MV-4-11 (cell line): ENCODE results near the gene CHN2.
A peak's percentile ranks its signal among the peaks of the same experiment; 100 is the strongest.

ENCODE experiments used
- DNase-seq: peaks from one replicate; lab custom pipeline; 2025; lab: John Stamatoyannopoulos, UW

The CHN2 gene

DNA sequence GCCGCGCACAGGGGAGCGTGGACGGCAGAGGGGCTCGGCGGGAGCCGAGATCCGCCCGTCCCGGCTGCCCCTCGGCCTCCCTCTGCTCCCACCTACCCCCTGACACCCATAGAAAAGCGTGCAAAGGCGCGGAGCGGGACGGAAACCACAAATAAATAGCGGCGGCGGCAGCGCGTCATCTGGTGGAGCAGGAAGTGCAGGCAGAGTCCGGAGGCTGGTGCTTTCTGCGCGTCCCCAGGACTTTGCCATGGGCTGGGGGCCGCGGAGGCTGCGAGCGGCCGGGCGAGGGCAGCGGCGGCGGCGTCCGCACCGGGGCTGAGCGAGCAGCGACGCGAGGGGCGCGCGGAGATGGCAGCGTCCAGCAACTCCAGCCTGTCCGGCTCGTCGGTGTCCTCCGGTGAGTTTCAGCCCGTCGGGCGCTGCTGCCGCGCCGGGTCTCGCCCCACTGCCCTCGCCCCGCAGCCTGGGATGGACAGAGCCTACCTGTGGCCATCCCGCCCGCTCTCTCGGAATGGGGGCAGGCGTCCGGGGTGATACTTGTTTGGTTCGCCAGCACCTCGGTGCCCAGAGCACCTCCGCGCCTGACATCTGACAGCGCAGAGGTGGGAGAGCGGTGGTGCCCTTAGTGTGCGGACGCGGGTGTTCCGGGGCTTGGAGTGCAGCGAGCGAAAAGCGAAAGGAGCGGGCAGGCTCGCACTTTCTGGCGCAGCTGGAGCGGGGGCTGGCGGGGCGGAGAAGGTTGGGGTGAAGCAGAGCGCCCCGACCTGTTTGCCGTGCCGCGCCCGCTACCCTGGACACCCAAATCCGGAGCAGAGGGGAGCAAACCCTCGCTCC, at the start of gene CHN2:
Gene CHN2 (plus strand): TSS at position 182 of the 834 bp plus-strand sequence.
- no peak for DNase-seq

GRCh38 chr7:29145553-29146056, 49.0 kb upstream of the CHN2 start:
- DNase-seq, result no peak

- peak; percentile 16 for DNase-seq
Observed at GRCh38 chr7:29146057-29146706, 48.4 kb upstream of the CHN2 start, which contains the start of gene CPVL. Gene CPVL, minus strand, starts transcription at chr7:29146537. Its CDS starts 25,476 bp downstream, at chr7:29121061.

DNA sequence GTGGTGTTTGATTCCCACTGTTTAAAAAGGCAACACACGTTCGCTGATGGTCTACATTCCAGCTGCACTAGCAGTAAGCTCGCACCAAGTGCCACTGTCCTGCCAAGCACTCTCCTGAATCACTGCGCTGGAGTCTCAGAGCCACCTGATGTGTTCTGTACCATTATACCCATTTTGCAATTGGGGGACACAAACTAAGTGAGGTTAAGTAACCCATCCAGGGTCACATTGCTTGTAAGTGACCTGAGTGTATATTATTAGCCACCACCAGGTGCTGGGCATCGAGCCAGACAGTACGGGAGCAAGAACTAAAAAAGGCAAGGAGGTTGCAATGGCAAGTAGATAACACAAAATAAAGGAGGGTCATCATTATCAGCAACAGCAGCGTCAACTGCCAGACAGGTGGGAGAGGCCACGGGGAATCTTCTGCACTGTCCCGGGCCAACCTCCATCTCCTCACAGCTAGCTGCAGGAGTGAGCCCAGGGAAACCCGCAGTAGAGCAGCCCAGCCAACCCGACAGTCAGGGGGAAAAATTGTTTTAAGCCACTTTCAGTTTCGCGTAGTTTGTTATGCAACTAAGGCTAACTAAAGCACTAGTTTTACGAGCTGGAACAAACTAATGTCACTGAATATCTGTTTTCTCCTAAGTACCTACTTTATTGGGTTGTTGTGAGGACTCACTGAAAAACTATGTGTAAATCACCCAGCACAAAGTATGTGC, 47.5 kb upstream of the CHN2 start:
- DNase-seq, result peak; percentile 41

- no peak for DNase-seq
Observed at GRCh38 chr7:29147821-29148220, 46.8 kb upstream of the CHN2 start.

DNA sequence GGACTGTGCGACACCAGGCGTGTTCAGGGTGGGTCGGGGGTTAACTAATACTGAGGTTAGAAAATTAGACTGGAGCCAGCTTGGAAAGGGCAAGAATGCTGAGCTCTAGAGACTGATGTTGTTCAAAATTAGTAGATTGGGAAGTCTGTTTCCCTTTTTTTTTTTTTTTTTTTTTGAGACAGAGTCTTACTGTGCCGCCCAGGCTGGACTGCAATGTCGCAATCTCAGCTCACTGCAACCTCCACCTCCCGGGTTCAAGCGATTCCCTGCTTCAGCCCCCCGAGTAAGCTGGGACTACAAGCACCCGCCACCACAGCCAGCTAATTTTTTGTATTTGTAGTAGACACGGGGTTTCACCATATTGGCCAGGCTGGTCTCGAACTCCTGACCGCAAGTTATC, 45.5 kb upstream of the CHN2 start:
- no peak for DNase-seq

DNA sequence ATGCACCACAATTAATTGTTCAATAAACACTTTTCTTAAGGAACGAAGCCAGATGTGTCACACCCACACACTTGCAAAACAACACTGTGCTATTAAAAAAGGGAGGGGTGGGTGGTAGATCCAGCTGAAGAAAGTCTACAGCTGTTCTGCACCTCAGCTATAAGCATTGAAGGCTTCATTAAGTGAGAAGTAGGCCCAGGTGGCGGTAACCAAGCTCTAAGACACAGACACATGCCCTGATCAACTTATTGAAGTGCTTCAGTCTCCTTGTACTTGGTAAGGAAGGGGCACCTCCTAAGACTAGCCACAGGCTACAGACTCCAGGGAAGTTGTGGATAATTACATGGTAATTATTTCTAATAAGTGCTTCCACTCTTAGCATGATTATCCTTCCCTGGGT, 43.7 kb upstream of the CHN2 start:
- no peak for DNase-seq

DNA sequence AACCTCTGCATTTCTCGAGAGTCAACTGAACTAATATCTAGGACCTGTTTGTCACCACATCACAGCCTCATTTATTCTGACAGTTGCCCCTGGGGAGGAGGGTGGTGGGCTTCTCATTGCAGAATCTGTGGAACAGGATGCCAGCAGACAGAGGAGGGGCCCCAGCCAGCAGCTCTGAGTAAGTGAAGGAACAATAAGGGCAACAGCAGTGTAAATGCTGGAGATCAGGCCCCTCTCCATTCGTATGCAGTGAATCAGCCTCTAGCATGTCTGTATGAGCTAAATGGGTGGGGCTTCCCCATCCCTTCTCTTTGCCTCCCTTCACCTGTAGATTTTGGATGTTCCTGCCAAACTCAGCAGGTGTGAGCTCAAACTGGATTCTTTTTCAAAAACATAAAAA, 40.5 kb upstream of the CHN2 start:
- DNase-seq, result no peak

DNA sequence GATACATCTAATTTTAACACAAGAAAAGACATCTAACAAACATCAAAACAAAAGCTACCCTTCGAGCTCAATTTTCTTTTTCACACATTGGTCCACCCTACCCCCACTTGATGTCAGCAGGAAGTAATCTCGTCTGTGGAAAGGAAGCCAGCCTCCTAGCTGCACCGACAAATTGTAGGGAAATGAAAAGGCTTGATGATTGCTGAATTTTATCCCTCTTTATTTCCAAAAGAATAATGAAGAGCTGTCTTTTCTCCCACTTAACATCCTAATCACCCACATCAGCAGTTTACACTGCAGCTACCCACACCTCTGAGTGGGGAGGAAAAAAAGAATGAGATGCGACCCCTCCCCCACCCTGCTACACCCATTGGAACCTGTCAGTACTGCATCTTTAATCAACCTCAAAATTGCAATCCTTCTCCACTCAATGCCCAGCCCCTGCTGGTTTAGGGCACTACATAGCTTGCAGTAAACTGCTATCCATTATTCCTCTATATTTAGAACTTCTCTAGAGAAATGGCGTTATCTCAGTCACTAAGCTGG, 37.6 kb upstream of the CHN2 start:
- DNase-seq, result no peak

DNA sequence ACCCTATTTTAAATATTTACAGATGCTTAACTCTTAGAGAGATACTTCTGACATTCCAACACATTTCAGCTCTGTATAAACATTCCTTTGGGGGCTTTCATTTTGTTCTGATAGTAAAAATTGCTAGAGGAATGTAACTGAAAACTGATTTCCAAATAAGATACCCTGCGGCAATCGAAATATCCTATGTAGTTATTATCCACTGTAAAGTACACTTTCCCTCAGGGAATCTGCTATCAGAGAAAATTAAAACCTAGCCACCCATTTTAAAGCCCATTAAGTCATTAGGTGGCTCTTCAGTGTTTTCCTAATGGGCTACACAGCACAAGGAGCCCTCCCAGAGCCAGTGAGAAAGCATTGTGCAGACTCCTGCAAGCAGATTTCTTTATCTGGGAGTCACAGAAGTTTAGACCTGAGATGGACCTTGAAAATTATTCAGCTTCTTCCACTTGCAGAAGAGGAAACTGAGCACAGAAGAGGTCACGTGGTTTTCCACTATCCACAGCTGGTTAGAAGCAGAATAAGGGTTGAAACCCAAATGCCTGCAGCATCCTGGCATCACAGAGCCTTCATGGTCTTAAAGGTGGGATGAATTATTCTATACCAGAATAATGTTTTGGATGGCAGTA, 35.7 kb upstream of the CHN2 start:
- no peak for DNase-seq

- no peak for DNase-seq
Observed at GRCh38 chr7:29160080-29160479, 34.5 kb upstream of the CHN2 start.

GRCh38 chr7:29161231-29161630, 33.3 kb upstream of the CHN2 start:
- no peak for DNase-seq

GRCh38 chr7:29162577-29162976, 32.0 kb upstream of the CHN2 start:
- DNase-seq, result no peak

DNA sequence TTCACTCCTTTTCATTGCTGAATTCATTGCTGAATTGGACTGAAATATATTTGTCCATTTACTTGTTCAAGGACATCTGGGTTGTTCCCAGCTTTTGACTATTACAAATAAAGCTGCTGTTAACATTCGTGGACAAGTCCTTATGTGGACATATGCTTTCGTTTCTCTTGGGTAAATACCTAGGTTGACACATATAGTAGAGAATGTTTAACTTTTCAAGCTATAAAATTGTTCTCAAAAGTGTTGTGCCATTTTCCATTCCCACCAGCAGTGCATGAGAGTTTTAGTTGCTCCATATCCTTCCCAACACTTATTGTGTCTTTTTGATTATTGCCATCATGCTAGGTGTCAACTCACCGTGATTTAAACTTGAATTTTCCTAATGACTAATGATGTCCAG, 30.7 kb upstream of the CHN2 start:
- no peak for DNase-seq

- DNase-seq, result no peak
Observed at GRCh38 chr7:29167721-29168120, 26.9 kb upstream of the CHN2 start.

GRCh38 chr7:29170781-29171180, 23.8 kb upstream of the CHN2 start:
- DNase-seq, result no peak

GRCh38 chr7:29173458-29173857, 21.1 kb upstream of the CHN2 start:
- no peak for DNase-seq

DNA sequence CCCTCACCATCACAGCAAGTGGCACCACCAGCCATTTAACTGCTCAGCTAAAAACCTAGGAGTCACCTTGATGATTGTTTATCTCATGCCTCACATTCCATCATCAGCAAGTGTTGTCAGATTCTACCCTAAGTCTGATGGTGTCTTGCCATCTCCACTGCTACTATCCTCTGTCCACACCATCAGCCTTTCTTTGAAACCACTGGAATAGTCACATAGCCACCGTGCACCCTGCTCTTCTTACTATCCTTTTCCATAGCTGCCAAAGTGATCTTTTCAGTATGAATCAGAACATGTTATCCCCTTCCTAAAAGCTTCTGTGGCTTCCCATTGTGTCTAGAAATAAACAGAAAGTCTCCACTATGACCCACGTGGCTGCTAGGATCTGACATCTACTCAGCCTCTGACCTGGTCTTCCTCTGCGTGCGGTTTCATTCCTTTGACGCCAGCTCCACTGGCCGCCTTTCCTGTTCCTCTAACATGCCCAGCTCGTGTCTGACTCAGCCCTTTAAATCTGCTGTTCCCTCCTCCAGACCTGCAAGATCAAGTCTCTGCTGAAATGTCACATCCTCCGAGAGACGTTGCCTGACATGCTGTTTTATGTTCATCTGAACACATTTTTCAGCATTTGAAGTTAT, 16.5 kb upstream of the CHN2 start:
- DNase-seq, result peak; percentile 92

DNA sequence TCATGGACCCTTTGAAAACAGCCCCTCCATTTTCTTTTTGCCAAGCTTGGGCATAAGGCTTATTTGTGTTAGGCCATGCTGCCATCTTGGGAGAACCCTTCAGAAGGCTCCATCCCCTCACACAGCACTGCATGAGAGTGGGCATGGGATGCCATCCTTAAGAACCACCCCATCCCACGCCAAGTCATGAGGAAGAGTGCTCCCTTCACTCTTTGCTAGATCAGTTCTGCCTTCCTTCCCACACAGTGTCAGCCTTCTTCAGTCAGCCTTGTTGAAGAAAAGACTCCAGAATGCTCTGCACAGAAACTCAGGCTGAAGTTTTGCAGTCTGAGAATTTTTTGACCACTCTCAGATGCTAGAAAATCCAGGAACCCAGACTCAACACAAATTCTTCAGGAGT, 15.5 kb upstream of the CHN2 start:
- DNase-seq, result no peak

GRCh38 chr7:29184599-29184998, 10.0 kb upstream of the CHN2 start:
- DNase-seq, result no peak

GRCh38 chr7:29185613-29186012, 9.0 kb upstream of the CHN2 start:
- no peak for DNase-seq
